ENCODE measurements around the gene TEKTIP1. TPM values are rescaled to one million over a fixed set of nuclear protein-coding genes. Genes with fewer than 3 reads are reported as not detected.

TEKTIP1 gene
- not detected in 2 replicates for total RNA-seq
- not detected in 2 replicates for polyA plus RNA-seq
- polyA plus RNA-seq (2012): 0.20 and 0.51 TPM in 2 replicates
- polyA minus RNA-seq (ENCODE audit: low replicate concordance): not detected in 2 replicates

DNA sequence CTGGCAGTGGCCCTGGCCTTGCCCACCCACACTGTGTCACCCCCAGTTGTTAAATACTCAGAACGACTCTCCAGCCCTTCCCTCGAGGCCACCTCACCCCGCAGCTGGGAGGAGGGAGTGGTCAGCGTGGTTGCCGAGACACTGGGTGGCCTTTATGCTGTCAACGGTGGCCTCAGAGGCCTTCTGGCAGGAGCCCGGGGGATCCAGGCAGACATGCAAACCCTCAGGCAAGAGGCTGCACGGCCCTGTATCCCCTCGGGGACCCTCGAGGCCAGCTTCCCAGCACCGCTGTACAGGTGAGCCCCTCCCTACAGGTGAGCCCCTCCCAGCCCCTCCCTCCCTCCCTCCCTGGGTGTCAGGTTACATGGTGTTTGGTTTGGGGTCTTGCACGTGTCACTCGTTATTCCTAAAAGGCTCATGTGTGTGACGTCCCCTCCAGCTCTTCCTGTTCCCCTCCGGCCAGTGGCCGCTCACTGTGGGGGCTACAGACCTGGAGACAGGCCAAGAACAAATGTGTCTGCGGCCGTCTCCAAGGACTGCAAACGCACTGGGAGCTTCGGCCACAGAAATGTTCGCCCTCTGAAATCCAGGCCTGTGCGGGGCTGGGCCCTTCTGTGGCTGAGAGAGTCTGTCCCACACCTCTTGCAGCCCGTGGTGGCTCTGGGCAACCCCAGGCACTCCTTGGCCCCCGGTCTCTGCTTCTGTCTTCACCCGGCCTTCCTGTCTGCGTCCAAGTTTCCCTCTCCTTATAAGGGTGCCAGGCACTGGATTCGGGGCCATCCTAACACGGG is at the start of gene TEKTIP1:
Gene TEKTIP1 (plus strand): TSS at position 210 of the 791 bp plus-strand sequence. CDS start 4 bp downstream, at position 214.
- Histone ChIP-seq H3K9me3 (ENCODE audit: control insufficient read depth, insufficient read depth, low read depth, low read length) (no peaks in the 10 kb centered on the region), H3K36me3 (ENCODE audit: control insufficient read depth, insufficient read depth, low read length) (peaks cover 23% of the 10 kb centered on the region), H3K4me1 (ENCODE audit: control insufficient read depth, extremely low read depth, insufficient read depth, low read length) (peaks cover 5% of the 10 kb centered on the region), H3K27me3 (ENCODE audit: control insufficient read depth, insufficient read depth, low read length) (no peaks in the 10 kb centered on the region), H3K9ac (ENCODE audit: insufficient read depth, low read length) (no peak within 1 kb of the TSS), H3K27ac (ENCODE audit: insufficient read depth, low read length) (no peak within 1 kb of the TSS), H3K4me3 (replicated peaks in 1 of 4; ENCODE audit: control extremely low read depth in 1 of 4, insufficient read depth in 1 of 4, low read depth in 3 of 4, low read length in 4 of 4) (no peak within 1 kb of the TSS), H4K20me1 (ENCODE audit: control insufficient read depth, extremely low read depth, insufficient read depth, low read length) (no peaks in the 10 kb centered on the region), H2AFZ (ENCODE audit: low read length) (no peak within 1 kb of the TSS), H3K4me2 (ENCODE audit: extremely low read depth, insufficient read depth, low read length) (no peak within 1 kb of the TSS), H3K79me2 (ENCODE audit: control insufficient read depth, insufficient read depth, low read length) (no peaks in the 10 kb centered on the region)
- no peak for TF ChIP-seq EZH2 (IDR thresholded peaks at IDR 0.05; ENCODE audit: low read length, missing control alignments)
- TF ChIP-seq, protein P1, sequence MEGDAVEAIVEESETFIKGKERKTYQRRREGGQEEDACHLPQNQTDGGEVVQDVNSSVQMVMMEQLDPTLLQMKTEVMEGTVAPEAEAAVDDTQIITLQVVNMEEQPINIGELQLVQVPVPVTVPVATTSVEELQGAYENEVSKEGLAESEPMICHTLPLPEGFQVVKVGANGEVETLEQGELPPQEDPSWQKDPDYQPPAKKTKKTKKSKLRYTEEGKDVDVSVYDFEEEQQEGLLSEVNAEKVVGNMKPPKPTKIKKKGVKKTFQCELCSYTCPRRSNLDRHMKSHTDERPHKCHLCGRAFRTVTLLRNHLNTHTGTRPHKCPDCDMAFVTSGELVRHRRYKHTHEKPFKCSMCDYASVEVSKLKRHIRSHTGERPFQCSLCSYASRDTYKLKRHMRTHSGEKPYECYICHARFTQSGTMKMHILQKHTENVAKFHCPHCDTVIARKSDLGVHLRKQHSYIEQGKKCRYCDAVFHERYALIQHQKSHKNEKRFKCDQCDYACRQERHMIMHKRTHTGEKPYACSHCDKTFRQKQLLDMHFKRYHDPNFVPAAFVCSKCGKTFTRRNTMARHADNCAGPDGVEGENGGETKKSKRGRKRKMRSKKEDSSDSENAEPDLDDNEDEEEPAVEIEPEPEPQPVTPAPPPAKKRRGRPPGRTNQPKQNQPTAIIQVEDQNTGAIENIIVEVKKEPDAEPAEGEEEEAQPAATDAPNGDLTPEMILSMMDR (conservative IDR thresholded peaks at IDR 0.05 in 1 of 2, IDR thresholded peaks at IDR 0.05 in 1 of 2; ENCODE audit: low read depth in 1 of 2, low read length in 2 of 2): no peak
- DNase-seq (ENCODE audit: low read depth in 2 of 2): no peak

- H3K27me3 ChIP-seq (ENCODE audit: control insufficient read depth, insufficient read depth, low read length): no peaks in the 10 kb centered on the region
- no peak overlapping the region for H3K4me3 ChIP-seq (replicated peaks in 1 of 4; ENCODE audit: control extremely low read depth in 1 of 4, insufficient read depth in 1 of 4, low read depth in 3 of 4, low read length in 4 of 4)
- H3K79me2 ChIP-seq (ENCODE audit: control insufficient read depth, insufficient read depth, low read length): no peaks in the 10 kb centered on the region
- H3K9ac ChIP-seq (ENCODE audit: insufficient read depth, low read length): no peak overlapping the region
- no peaks in the 10 kb centered on the region for H4K20me1 ChIP-seq (ENCODE audit: control insufficient read depth, extremely low read depth, insufficient read depth, low read length)
- DNase-seq (ENCODE audit: low read depth in 2 of 2): no peak
- H3K27ac ChIP-seq (ENCODE audit: insufficient read depth, low read length): no peak overlapping the region
- H3K9me3 ChIP-seq (ENCODE audit: control insufficient read depth, insufficient read depth, low read depth, low read length): no peaks in the 10 kb centered on the region
- peaks cover 16% of the 10 kb centered on the region for H3K36me3 ChIP-seq (ENCODE audit: control insufficient read depth, insufficient read depth, low read length)
- no peak overlapping the region for H2AFZ ChIP-seq (ENCODE audit: low read length)
- no peaks in the 10 kb centered on the region for H3K4me1 ChIP-seq (ENCODE audit: control insufficient read depth, extremely low read depth, insufficient read depth, low read length)
- TF ChIP-seq, protein P1 (conservative IDR thresholded peaks at IDR 0.05 in 1 of 2, IDR thresholded peaks at IDR 0.05 in 1 of 2; ENCODE audit: low read depth in 1 of 2, low read length in 2 of 2): no peak
- no peak for TF ChIP-seq EZH2 (IDR thresholded peaks at IDR 0.05; ENCODE audit: low read length, missing control alignments)
- no peak overlapping the region for H3K4me2 ChIP-seq (ENCODE audit: extremely low read depth, insufficient read depth, low read length)
These were observed 47.4 kb upstream of the TEKTIP1 start for GRCh38 chr19:3491396-3492119.

DNA sequence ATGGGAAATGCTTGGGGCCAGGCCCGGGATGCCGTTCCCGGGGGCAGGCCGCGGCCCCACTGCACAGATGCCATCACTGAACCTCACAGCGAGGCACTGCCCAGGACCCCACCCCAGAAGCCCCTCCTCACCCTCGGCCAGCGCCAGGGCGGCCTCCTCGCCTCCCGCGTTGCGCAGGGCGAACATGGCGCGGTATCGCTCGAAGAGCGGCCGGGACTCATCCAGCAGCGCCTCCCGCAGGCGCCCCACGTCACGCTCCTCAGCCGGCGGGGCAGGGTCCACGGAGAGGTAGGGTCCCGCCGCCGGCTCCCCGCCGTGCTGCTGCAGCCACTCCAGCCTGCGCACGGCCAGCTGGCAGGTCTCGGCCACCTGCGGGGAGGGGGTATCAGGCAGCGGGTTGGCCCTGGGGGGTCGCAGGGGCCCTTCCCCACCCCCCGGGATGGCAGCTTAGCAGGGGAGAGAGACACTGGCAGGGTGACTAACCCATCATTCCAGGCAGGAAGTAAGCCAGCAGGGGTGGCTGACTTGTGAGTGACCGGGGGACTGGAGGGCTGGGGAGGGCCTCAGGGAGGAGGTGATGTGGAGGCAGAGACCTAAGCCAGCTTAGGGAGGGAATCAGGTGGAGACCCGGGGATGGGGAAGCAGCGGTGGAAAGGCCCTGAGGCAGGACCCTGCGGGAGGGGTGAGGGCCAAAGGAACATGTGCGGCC is 46.7 kb upstream of the TEKTIP1 start:
- no peak for TF ChIP-seq EZH2 (IDR thresholded peaks at IDR 0.05; ENCODE audit: low read length, missing control alignments)
- TF ChIP-seq, protein P1 (conservative IDR thresholded peaks at IDR 0.05 in 1 of 2, IDR thresholded peaks at IDR 0.05 in 1 of 2; ENCODE audit: low read depth in 1 of 2, low read length in 2 of 2): no peak
- no peaks in the 10 kb centered on the region for H4K20me1 ChIP-seq (ENCODE audit: control insufficient read depth, extremely low read depth, insufficient read depth, low read length)

More for the DNA sequence above, 46.7 kb upstream of the TEKTIP1 start:
- no peaks in the 10 kb centered on the region for H3K27me3 ChIP-seq (ENCODE audit: control insufficient read depth, insufficient read depth, low read length)
- peaks cover 17% of the 10 kb centered on the region for H3K36me3 ChIP-seq (ENCODE audit: control insufficient read depth, insufficient read depth, low read length)
- H3K4me3 ChIP-seq (replicated peaks in 1 of 4; ENCODE audit: control extremely low read depth in 1 of 4, insufficient read depth in 1 of 4, low read depth in 3 of 4, low read length in 4 of 4): no peak overlapping the region
- no peak for DNase-seq (ENCODE audit: low read depth in 2 of 2)
- H3K4me1 ChIP-seq (ENCODE audit: control insufficient read depth, extremely low read depth, insufficient read depth, low read length): no peaks in the 10 kb centered on the region
- H3K4me2 ChIP-seq (ENCODE audit: extremely low read depth, insufficient read depth, low read length): no peak overlapping the region
- peaks cover under 1% of the 10 kb centered on the region for H3K79me2 ChIP-seq (ENCODE audit: control insufficient read depth, insufficient read depth, low read length)
- H3K9me3 ChIP-seq (ENCODE audit: control insufficient read depth, insufficient read depth, low read depth, low read length): no peaks in the 10 kb centered on the region
- H3K27ac ChIP-seq (ENCODE audit: insufficient read depth, low read length): no peak overlapping the region
- no peak overlapping the region for H3K9ac ChIP-seq (ENCODE audit: insufficient read depth, low read length)
- no peak overlapping the region for H2AFZ ChIP-seq (ENCODE audit: low read length)
